IPS-20b (cell line): ENCODE data around the gene CBX7.
A peak's percentile ranks its signal among the peaks of the same experiment; 100 is the strongest.
"Not testable (repeated sequence)": the region's sequence is repeated elsewhere in the genome, so short reads cannot be mapped to it uniquely, and the experiment has no call there.

Experiments
- H3K27ac ChIP-seq: one replicate; pipeline ENCODE4 v1.5.1; 2013; ENCODE audit warnings: low read length
- H3K27me3 ChIP-seq: 2 replicates; pipeline ENCODE4 v1.6.1; 2013; ENCODE audit warnings: mild to moderate bottlenecking, low read length, inconsistent platforms; ENCODE audit not compliant: insufficient read depth
- H3K36me3 ChIP-seq: 2 replicates; pipeline ENCODE4 v1.6.1; 2013; ENCODE audit warnings: low read depth, mild to moderate bottlenecking, inconsistent platforms, low read length, moderate library complexity; ENCODE audit not compliant: insufficient read depth
- H3K4me1 ChIP-seq: 2 replicates; pipeline ENCODE4 v1.6.1; 2013; ENCODE audit warnings: mild to moderate bottlenecking, control low read depth, inconsistent platforms, low read length, moderate library complexity; ENCODE audit not compliant: insufficient read depth
- H3K4me3 ChIP-seq: 2 replicates; pipeline ENCODE4 v1.5.1; 2013; ENCODE audit warnings: mild to moderate bottlenecking, low read length, inconsistent platforms
- H3K9ac ChIP-seq: 2 replicates; pipeline ENCODE4 v1.6.1; 2013; ENCODE audit warnings: low read depth, mild to moderate bottlenecking, inconsistent platforms, low read length, moderate library complexity
- H3K9me3 ChIP-seq: 2 replicates; pipeline ENCODE4 v1.6.1; 2013; ENCODE audit warnings: mild to moderate bottlenecking, low read depth, low read length, inconsistent platforms; ENCODE audit not compliant: insufficient read depth

CBX7 gene

GRCh38 chr22:39173050-39173706 is 20.7 kb upstream of the CBX7 start:
- Histone ChIP-seq H3K4me3 (no peak overlapping the region), H3K36me3 (no peaks in the 10 kb centered on the region), H3K27ac (no peak overlapping the region), H3K27me3 (no peaks in the 10 kb centered on the region), H3K9ac (peak overlapping the region; percentile 8; the same call in 1 of the 2 replicates), H3K9me3 (no peaks in the 10 kb centered on the region), H3K4me1 (peaks cover 39% of the 10 kb centered on the region)

GRCh38 chr22:39172265-39173049 is 20.0 kb upstream of the CBX7 start:
- not testable (repeated sequence) for H3K4me3 ChIP-seq, H3K27me3 ChIP-seq, H3K27ac ChIP-seq, H3K9me3 ChIP-seq, H3K36me3 ChIP-seq
- H3K4me1 ChIP-seq: peaks cover 38% of the 10 kb centered on the region
- peak overlapping the region; percentile 20; the same call in 1 of the 2 replicates for H3K9ac ChIP-seq

- Histone ChIP-seq H3K4me1 (peaks cover 32% of the 10 kb centered on the region), H3K27ac (no peak overlapping the region), H3K27me3 (no peaks in the 10 kb centered on the region), H3K9ac (peak overlapping the region; percentile 24; the same call in 1 of the 2 replicates), H3K9me3 (no peaks in the 10 kb centered on the region), H3K36me3 (no peaks in the 10 kb centered on the region), H3K4me3 (no peak overlapping the region)
Measured at GRCh38 chr22:39171623-39172264, 19.3 kb upstream of the CBX7 start.

- peak overlapping the region; percentile 24; the same call in 1 of the 2 replicates for H3K9ac ChIP-seq
- no peaks in the 10 kb centered on the region for H3K9me3 ChIP-seq
- H3K4me1 ChIP-seq: peaks cover 25% of the 10 kb centered on the region
- no peaks in the 10 kb centered on the region for H3K27me3 ChIP-seq
- H3K27ac ChIP-seq: no peak overlapping the region
- no peak overlapping the region for H3K4me3 ChIP-seq
- H3K36me3 ChIP-seq: no peaks in the 10 kb centered on the region
Measured at GRCh38 chr22:39170825-39171622, 18.5 kb upstream of the CBX7 start.

GRCh38 chr22:39169797-39170466 is 17.5 kb upstream of the CBX7 start:
- no peaks in the 10 kb centered on the region for H3K27me3 ChIP-seq
- no peaks in the 10 kb centered on the region for H3K9me3 ChIP-seq
- no peaks in the 10 kb centered on the region for H3K36me3 ChIP-seq
- peaks cover 14% of the 10 kb centered on the region for H3K4me1 ChIP-seq
- no peak overlapping the region for H3K27ac ChIP-seq
- H3K9ac ChIP-seq: 0 out of 2 replicates have a peak overlapping the region, but pooled peaks have one; percentile 7
- H3K4me3 ChIP-seq: no peak overlapping the region

GRCh38 chr22:39166547-39166946 is 14.1 kb upstream of the CBX7 start:
- Histone ChIP-seq H3K4me3 (no peak overlapping the region), H3K4me1 (peaks cover 5% of the 10 kb centered on the region; the same call in 1 of the 2 replicates), H3K9me3 (no peaks in the 10 kb centered on the region), H3K36me3 (no peaks in the 10 kb centered on the region), H3K27ac (no peak overlapping the region), H3K9ac (no peak overlapping the region), H3K27me3 (no peaks in the 10 kb centered on the region)

GRCh38 chr22:39156093-39156492 is 3.6 kb upstream of the CBX7 start:
- not testable (repeated sequence) for H3K4me1 ChIP-seq, H3K9me3 ChIP-seq, H3K36me3 ChIP-seq, H3K9ac ChIP-seq, H3K27ac ChIP-seq, H3K4me3 ChIP-seq
- peaks cover 34% of the 10 kb centered on the region for H3K27me3 ChIP-seq

- Histone ChIP-seq H3K9ac (no peak overlapping the region), H3K4me1 (peaks cover 6% of the 10 kb centered on the region; the same call in 1 of the 2 replicates), H3K27me3 (peaks cover 34% of the 10 kb centered on the region), H3K9me3 (no peaks in the 10 kb centered on the region), H3K27ac (no peak overlapping the region), H3K4me3 (no peak overlapping the region), H3K36me3 (no peaks in the 10 kb centered on the region)
Measured at GRCh38 chr22:39155421-39155820, 2.9 kb upstream of the CBX7 start.

GRCh38 chr22:39153220-39153717 is 789 bp upstream of the CBX7 start:
- H3K4me1 ChIP-seq: peaks cover 10% of the 10 kb centered on the region; the same call in 1 of the 2 replicates
- H3K27me3 ChIP-seq: peaks cover 34% of the 10 kb centered on the region
- H3K9me3 ChIP-seq: no peaks in the 10 kb centered on the region
- H3K4me3 ChIP-seq: peak overlapping the region; percentile 73
- H3K36me3 ChIP-seq: no peaks in the 10 kb centered on the region
- peak overlapping the region; percentile 70; the same call in 1 of the 2 replicates for H3K9ac ChIP-seq
- H3K27ac ChIP-seq: no peak overlapping the region

- peaks cover 34% of the 10 kb centered on the region for H3K27me3 ChIP-seq
- no peak overlapping the region; the same call in 1 of the 2 replicates for H3K9ac ChIP-seq
- H3K9me3 ChIP-seq: no peaks in the 10 kb centered on the region
- peaks cover 11% of the 10 kb centered on the region; the same call in 1 of the 2 replicates for H3K4me1 ChIP-seq
- peak overlapping the region; percentile 64; the same call in 1 of the 2 replicates for H3K4me3 ChIP-seq
- H3K27ac ChIP-seq: no peak overlapping the region
- H3K36me3 ChIP-seq: no peaks in the 10 kb centered on the region
Measured at GRCh38 chr22:39152024-39152510, 413 bp downstream of the CBX7 start.
